H9 (cell line): ENCODE data around the gene VIM. TPM values are rescaled to one million over a fixed set of nuclear protein-coding genes. Genes with fewer than 3 reads are reported as not detected.

Experiments used
- DNase-seq: peaks from one replicate; pipeline ENCODE4 v3.0.0-alpha.2; 2017
- H2AFZ ChIP-seq: one replicate; pipeline ENCODE4 v1.6.1; 2013; ENCODE audit warnings: mild to moderate bottlenecking, low read length, control low read depth, moderate library complexity
- H2AK5ac ChIP-seq: 2 replicates; pipeline ENCODE4 v1.6.1; 2013; ENCODE audit warnings: low read length, control low read depth, mixed read lengths; ENCODE audit not compliant: insufficient read length
- H2BK120ac ChIP-seq: one replicate; pipeline ENCODE4 v1.6.1; 2013; ENCODE audit warnings: low read depth, mild to moderate bottlenecking, low read length, control low read depth, inconsistent platforms; ENCODE audit not compliant: poor library complexity, severe bottlenecking
- H2BK12ac ChIP-seq: 2 replicates; pipeline ENCODE4 v1.6.1; 2013; ENCODE audit warnings: low read length, control low read depth, mixed read lengths, low read depth; ENCODE audit not compliant: insufficient read length
- H2BK15ac ChIP-seq: 2 replicates; pipeline ENCODE4 v1.6.1; 2013; ENCODE audit warnings: low read depth, low read length, control low read depth
- H2BK20ac ChIP-seq: one replicate; pipeline ENCODE4 v1.6.1; 2013; ENCODE audit warnings: low read depth, mild to moderate bottlenecking, low read length, control low read depth, inconsistent platforms; ENCODE audit not compliant: poor library complexity, severe bottlenecking
- H2BK5ac ChIP-seq: 2 replicates; pipeline ENCODE4 v1.6.1; 2013; ENCODE audit warnings: low read length, control low read depth, mixed read lengths; ENCODE audit not compliant: insufficient read length
- H3K14ac ChIP-seq: 2 replicates; pipeline ENCODE4 v1.6.1; 2013; ENCODE audit warnings: low read length, control low read depth; ENCODE audit not compliant: insufficient read depth
- H3K18ac ChIP-seq: 2 replicates; pipeline ENCODE4 v1.6.1; 2013; ENCODE audit warnings: low read depth, mild to moderate bottlenecking, mixed read lengths, low read length, control low read depth; ENCODE audit not compliant: insufficient read length
- H3K23ac ChIP-seq: 2 replicates; pipeline ENCODE4 v1.6.1; 2013; ENCODE audit warnings: low read length, control low read depth, mixed read lengths, low read depth; ENCODE audit not compliant: insufficient read length
- H3K23me2 ChIP-seq: 2 replicates; pipeline ENCODE4 v1.6.1; 2013; ENCODE audit warnings: low read depth, mild to moderate bottlenecking, mixed read lengths, low read length, control low read depth; ENCODE audit not compliant: insufficient read length, poor library complexity, severe bottlenecking
- H3K27ac ChIP-seq: 2 replicates; pipeline ENCODE4 v1.5.1; 2013; ENCODE audit warnings: low read length, control low read depth, mixed read lengths, low read depth; ENCODE audit not compliant: insufficient read length
- H3K27me3 ChIP-seq: 2 replicates; pipeline ENCODE4 v1.6.1; 2013; ENCODE audit warnings: low read length, control low read depth, inconsistent platforms; ENCODE audit not compliant: insufficient read depth
- H3K4ac ChIP-seq: 2 replicates; pipeline ENCODE4 v1.6.1; 2013; ENCODE audit warnings: low read depth, mild to moderate bottlenecking, control low read depth, inconsistent platforms, low read length, moderate library complexity
- H3K4me1 ChIP-seq: 2 replicates; pipeline ENCODE4 v1.6.1; 2013; ENCODE audit warnings: low read length, control low read depth, inconsistent platforms; ENCODE audit not compliant: insufficient read depth
- H3K4me2 ChIP-seq: 2 replicates; pipeline ENCODE4 v1.6.1; 2013; ENCODE audit warnings: low read length, control low read depth, mixed read lengths; ENCODE audit not compliant: insufficient read length, insufficient read depth
- H3K56ac ChIP-seq: 2 replicates; pipeline ENCODE4 v1.6.1; 2013; ENCODE audit warnings: low read depth, mild to moderate bottlenecking, mixed read lengths, low read length, control low read depth; ENCODE audit not compliant: insufficient read length
- H3K79me1 ChIP-seq: 2 replicates; pipeline ENCODE4 v1.6.1; 2013; ENCODE audit warnings: low read depth, mild to moderate bottlenecking, moderate library complexity, low read length, control low read depth, inconsistent platforms; ENCODE audit not compliant: insufficient read depth, poor library complexity, severe bottlenecking
- H3K79me2 ChIP-seq: 2 replicates; pipeline ENCODE4 v1.6.1; 2013; ENCODE audit warnings: low read length, control low read depth, inconsistent platforms; ENCODE audit not compliant: insufficient read depth
- H3K9ac ChIP-seq: 2 replicates; pipeline ENCODE4 v1.6.1; 2013; ENCODE audit warnings: low read length, control low read depth, mixed read lengths; ENCODE audit not compliant: insufficient read length; ENCODE audit errors: extremely low read depth
- H3K9me3 ChIP-seq: one replicate; pipeline ENCODE4 v1.6.1; 2013; ENCODE audit warnings: low read depth, low read length, inconsistent platforms; ENCODE audit not compliant: control insufficient read depth
- H3T11ph ChIP-seq: one replicate; pipeline ENCODE4 v1.6.1; 2013; ENCODE audit warnings: mild to moderate bottlenecking, low read length, control low read depth, inconsistent platforms
- H4K20me1 ChIP-seq: one replicate; pipeline ENCODE4 v1.6.1; 2013; ENCODE audit not compliant: control insufficient read depth, insufficient read length, insufficient read depth
- H4K5ac ChIP-seq: 2 replicates; pipeline ENCODE4 v1.6.1; 2013; ENCODE audit warnings: low read depth, mild to moderate bottlenecking, mixed read lengths, low read length, control low read depth; ENCODE audit not compliant: insufficient read length
- H4K8ac ChIP-seq: replicated peaks from 2 replicates; pipeline ENCODE4 v1.6.1; 2013; ENCODE audit warnings: low read length, control low read depth, mixed read lengths, low read depth; ENCODE audit not compliant: insufficient read length
- H4K91ac ChIP-seq: 2 replicates; pipeline ENCODE4 v1.6.1; 2013; ENCODE audit warnings: low read depth, mild to moderate bottlenecking, moderate library complexity, mixed read lengths, low read length, control low read depth; ENCODE audit not compliant: insufficient read length
- H3K27ac Mint-ChIP-seq, 3 experiments: 2 replicates in 2 of 3; 3 replicates in 1 of 3; pipeline ENCODE4 v1.8.0; 2020 to 2021; ENCODE audit warnings: mixed read lengths in 3 of 3, mild to moderate bottlenecking in 1 of 3, moderate library complexity in 1 of 3
- H3K27me3 Mint-ChIP-seq: 2 replicates; pipeline ENCODE4 v1.8.0; 2021; ENCODE audit warnings: low read depth, mild to moderate bottlenecking, moderate library complexity, mixed read lengths
- H3K36me3 Mint-ChIP-seq, 3 experiments: 2 replicates in 2 of 3; 3 replicates in 1 of 3; pipeline ENCODE4 v1.8.0; 2020 to 2021; ENCODE audit warnings: low read depth in 3 of 3, mixed read lengths in 3 of 3; ENCODE audit not compliant: insufficient read depth in 1 of 3
- H3K4me1 Mint-ChIP-seq, 2 experiments: 2 replicates each; pipeline ENCODE4 v1.8.0; 2020; ENCODE audit warnings: mixed read lengths in 2 of 2
- H3K4me3 Mint-ChIP-seq, 2 experiments: 2 replicates in 1 of 2; 3 replicates in 1 of 2; pipeline ENCODE4 v1.8.0; 2020 to 2021; ENCODE audit warnings: mild to moderate bottlenecking in 2 of 2, mixed read lengths in 2 of 2, moderate library complexity in 1 of 2
- H3K9me3 Mint-ChIP-seq, 2 experiments: 2 replicates in 1 of 2; 3 replicates in 1 of 2; pipeline ENCODE4 v1.8.0; 2020; ENCODE audit warnings: mild to moderate bottlenecking in 2 of 2, mixed read lengths in 2 of 2, moderate library complexity in 1 of 2
- CTCF ChIP-seq: fragments of 200-600 bp; sonication (generic); conservative IDR thresholded peaks from 3 replicates; pipeline ENCODE4 v1.8.0; 2021; ENCODE audit warnings: antibody characterized with exemption, mild to moderate bottlenecking
- WGBS: extraction: QIAGEN DNeasy Blood & Tissue Kit; methylation state at CpG from one replicate; pipeline ENCODE4 v1.1.7; 2013; ENCODE audit warnings: missing lambda C conversion rate, low lambda C conversion rate, mixed read lengths; ENCODE audit not compliant: insufficient read length; ENCODE audit errors: extremely low coverage; 5-methylcytosine and 5-hydroxymethylcytosine counted together
- total RNA-seq: library from RNA; stranded (reverse); gene quantifications from 2 replicates; pipeline ENCODE4 v1.2.1, GENCODE V29; 2021

VIM gene
- total RNA-seq, 1 experiment from 2014 or later: 232 TPM

- no peak overlapping the region for H4K8ac ChIP-seq
- H3K23ac ChIP-seq: no peak overlapping the region
- DNase-seq: no peak
- H2BK15ac ChIP-seq: no peak overlapping the region
- no peak overlapping the region for H3K4ac ChIP-seq
- Mint-ChIP-seq H3K4me3 (no peak overlapping the region), H3K9me3 (no peaks in the 10 kb centered on the region), H3K27me3 (no peaks in the 10 kb centered on the region), H3K27ac (no peak overlapping the region), H3K36me3 (no peaks in the 10 kb centered on the region; a peak in 1 of 7 replicates), H3K4me1 (peaks cover 46 to 54% of the 10 kb centered on the region in 2 experiments)
- no peak overlapping the region for H2AFZ ChIP-seq
- H3K79me2 ChIP-seq: no peaks in the 10 kb centered on the region
- H4K20me1 ChIP-seq: no peaks in the 10 kb centered on the region
- H3K79me1 ChIP-seq: no peaks in the 10 kb centered on the region
- no peak overlapping the region for H2BK5ac ChIP-seq
- H3T11ph ChIP-seq: no peak overlapping the region
- no peaks in the 10 kb centered on the region for H3K9me3 ChIP-seq
- H4K5ac ChIP-seq: no peak overlapping the region
- no peaks in the 10 kb centered on the region for H3K23me2 ChIP-seq
- no peak overlapping the region for H3K27ac ChIP-seq
- H2BK12ac ChIP-seq: no peak overlapping the region
- no peak overlapping the region for H3K18ac ChIP-seq
- no peak overlapping the region for H3K9ac ChIP-seq
- no CpG with 5 or more reads among the region's 2 CpGs for WGBS
- no peak overlapping the region for H3K4me2 ChIP-seq
- no peak overlapping the region for H2BK20ac ChIP-seq
- H4K91ac ChIP-seq: no peak overlapping the region
- no peak overlapping the region for H3K56ac ChIP-seq
- no peak overlapping the region for H3K14ac ChIP-seq
- no peak overlapping the region for H2AK5ac ChIP-seq
- no peaks in the 10 kb centered on the region for H3K27me3 ChIP-seq
- TF ChIP-seq CTCF: no peak
- H3K4me1 ChIP-seq: peaks cover 7% of the 10 kb centered on the region; the same call in 1 of the 2 replicates
- no peak overlapping the region for H2BK120ac ChIP-seq
These were observed 12.3 kb upstream of the VIM start for GRCh38 chr10:17215782-17216122.
